Measurements from ENCODE around the gene CBY3. TPM values are rescaled to one million over a fixed set of nuclear protein-coding genes. Genes with fewer than 3 reads are reported as not detected.

Gene CBY3
- polyA plus RNA-seq, 1 donor (not counting 4 experiments of a cell fraction or from before 2014, with no cell fraction given): not detected

- Histone ChIP-seq H3K4me2 (ENCODE audit: control insufficient read depth, extremely low read depth, insufficient read depth, low read depth, low read length) (peak overlapping the region; percentile 85), H3K4me3 (ENCODE audit: control insufficient read depth in 2 of 3, extremely low read depth in 1 of 3, insufficient read depth in 2 of 3, low read depth in 1 of 3, low read length in 3 of 3) (peak overlapping the region; percentile 77 to 96 (median 95)), H3K27me3 (ENCODE audit: control insufficient read depth, extremely low read depth, insufficient read depth, low read length) (no peaks in the 10 kb centered on the region), H3K27ac (ENCODE audit: control insufficient read depth, insufficient read depth, low read length) (no peak overlapping the region), H3K9me3 (ENCODE audit: control insufficient read depth, low read depth, low read length) (no peaks in the 10 kb centered on the region), H3K4me1 (ENCODE audit: control insufficient read depth, extremely low read depth, insufficient read depth, low read length) (peaks cover 12% of the 10 kb centered on the region), H3K79me2 (ENCODE audit: control insufficient read depth, insufficient read depth, low read length) (peaks cover 10% of the 10 kb centered on the region), H3K9ac (ENCODE audit: control insufficient read depth, extremely low read depth, insufficient read depth, low read length) (peak overlapping the region; percentile 47), H4K20me1 (ENCODE audit: control insufficient read depth, extremely low read depth, insufficient read depth, low read length) (no peaks in the 10 kb centered on the region), H3K9me1 (ENCODE audit: control insufficient read depth, extremely low read depth, insufficient read depth, low read length) (no peaks in the 10 kb centered on the region), H3K36me3 (ENCODE audit: control insufficient read depth in 2 of 2, extremely low read depth in 1 of 2, insufficient read depth in 2 of 2, low read length in 2 of 2) (peaks cover 0 to 2% of the 10 kb centered on the region in 2 experiments), H2AFZ (ENCODE audit: control insufficient read depth, low read length) (peak overlapping the region; percentile 90)
- no peak for DNase-seq (ENCODE audit: low read depth, low spot score)
- TF ChIP-seq CTCF (optimal IDR thresholded peaks at IDR 0.05 in 1 of 3, IDR thresholded peaks at IDR 0.05 in 1 of 3, conservative IDR thresholded peaks at IDR 0.05 in 1 of 3; ENCODE audit: extremely low read depth in 1 of 3, insufficient read depth in 2 of 3, low read length in 3 of 3) (peak; percentile 11 to 51 (median 47)), EZH2 (IDR thresholded peaks at IDR 0.05; ENCODE audit: low read length) (no peak)
- dilution Hi-C loops (cut with MboI; ENCODE audit: extremely low pct_ligation_motif_present, low sequenced_read_pairs): no loop called here
- FAIRE-seq: no peak
Observed at GRCh38 chr5:179679014-179679674, 1.7 kb downstream of the CBY3 start.

DNA sequence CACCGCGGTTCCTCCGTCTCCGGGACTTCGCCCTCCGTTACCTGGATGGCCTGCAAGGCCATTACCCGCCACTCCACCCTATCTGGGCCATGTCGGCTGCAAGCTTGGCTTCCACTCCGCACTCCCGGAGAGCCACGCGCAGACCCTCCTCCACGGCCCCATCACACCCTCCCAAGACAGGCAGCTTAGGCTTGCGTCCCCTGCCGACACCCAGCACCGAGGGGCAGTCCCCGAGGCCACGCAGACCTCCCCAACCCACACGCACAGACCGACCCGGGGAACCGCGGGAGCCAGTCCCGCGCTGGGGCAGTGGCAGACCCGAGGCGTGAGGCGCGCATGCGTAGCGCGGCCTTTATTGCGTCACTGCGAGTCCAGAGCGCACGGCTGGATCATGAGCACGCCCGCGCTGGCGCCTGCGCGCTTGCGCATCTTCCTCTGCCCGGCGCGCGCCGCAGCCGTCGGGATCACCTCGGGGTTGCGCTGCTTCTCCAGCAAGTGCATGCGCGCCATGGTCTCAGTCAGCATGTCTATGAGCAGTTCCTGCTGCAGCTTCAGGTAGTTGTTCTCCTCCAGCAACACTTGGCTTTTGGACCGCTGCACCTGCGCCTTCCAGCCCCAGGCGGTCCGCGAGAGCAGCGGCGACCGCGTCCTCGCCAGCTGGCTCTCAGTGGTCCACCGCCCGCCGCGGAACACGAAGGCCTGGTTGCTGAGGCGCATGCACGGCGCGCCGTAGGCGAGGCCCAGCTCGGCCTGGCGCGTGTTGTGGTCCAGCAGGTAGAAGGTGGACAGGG, 2.4 kb downstream of the CBY3 start:
- Histone ChIP-seq H3K4me3 (ENCODE audit: control insufficient read depth in 2 of 3, extremely low read depth in 1 of 3, insufficient read depth in 2 of 3, low read depth in 1 of 3, low read length in 3 of 3) (peak overlapping the region; percentile 77 to 96 (median 95)), H3K36me3 (ENCODE audit: control insufficient read depth in 2 of 2, extremely low read depth in 1 of 2, insufficient read depth in 2 of 2, low read length in 2 of 2) (peaks cover 0 to 2% of the 10 kb centered on the region in 2 experiments), H3K9ac (ENCODE audit: control insufficient read depth, extremely low read depth, insufficient read depth, low read length) (peak overlapping the region; percentile 94), H3K4me1 (ENCODE audit: control insufficient read depth, extremely low read depth, insufficient read depth, low read length) (peaks cover 12% of the 10 kb centered on the region), H3K9me1 (ENCODE audit: control insufficient read depth, extremely low read depth, insufficient read depth, low read length) (no peaks in the 10 kb centered on the region), H3K79me2 (ENCODE audit: control insufficient read depth, insufficient read depth, low read length) (peaks cover 10% of the 10 kb centered on the region), H2AFZ (ENCODE audit: control insufficient read depth, low read length) (peak overlapping the region; percentile 96), H3K27me3 (ENCODE audit: control insufficient read depth, extremely low read depth, insufficient read depth, low read length) (no peaks in the 10 kb centered on the region), H3K9me3 (ENCODE audit: control insufficient read depth, low read depth, low read length) (no peaks in the 10 kb centered on the region), H4K20me1 (ENCODE audit: control insufficient read depth, extremely low read depth, insufficient read depth, low read length) (no peaks in the 10 kb centered on the region), H3K27ac (ENCODE audit: control insufficient read depth, insufficient read depth, low read length) (peak overlapping the region; percentile 86), H3K4me2 (ENCODE audit: control insufficient read depth, extremely low read depth, insufficient read depth, low read depth, low read length) (peak overlapping the region; percentile 85)
- dilution Hi-C loops (cut with MboI; ENCODE audit: extremely low pct_ligation_motif_present, low sequenced_read_pairs): no loop called here
- FAIRE-seq (no peak), DNase-seq (ENCODE audit: low read depth, low spot score) (peak; percentile 82)
- TF ChIP-seq EZH2 (IDR thresholded peaks at IDR 0.05; ENCODE audit: low read length) (no peak), CTCF (optimal IDR thresholded peaks at IDR 0.05 in 1 of 3, IDR thresholded peaks at IDR 0.05 in 1 of 3, conservative IDR thresholded peaks at IDR 0.05 in 1 of 3; ENCODE audit: extremely low read depth in 1 of 3, insufficient read depth in 2 of 3, low read length in 3 of 3) (peak in 1 of 3 experiments; percentile 16)
